Large intestine (tissue), 3 donors: ENCODE data around the gene KLHL36. TPM values are rescaled to one million over a fixed set of nuclear protein-coding genes. Genes with fewer than 3 reads are reported as not detected.

Experiments used
- DNase-seq, 2 donors: peaks; one replicate each; pipeline versions ENCODE4 v3.0.0 to v3.0.0-alpha.2; 2013
- H3K27ac ChIP-seq: one replicate; pipeline ENCODE4 v1.5.1; 2013; ENCODE audit warnings: low read length
- H3K27me3 ChIP-seq: 2 replicates; pipeline ENCODE4 v1.6.1; 2013; ENCODE audit warnings: low read length; ENCODE audit not compliant: control insufficient read depth, insufficient read depth
- H3K36me3 ChIP-seq: 2 replicates; pipeline ENCODE4 v1.6.1; 2013; ENCODE audit warnings: low read length; ENCODE audit not compliant: control insufficient read depth, insufficient read depth
- H3K4me1 ChIP-seq: one replicate; pipeline ENCODE4 v1.6.1; 2013; ENCODE audit warnings: low read length; ENCODE audit not compliant: control insufficient read depth, insufficient read depth
- H3K4me3 ChIP-seq: one replicate; pipeline ENCODE4 v1.5.1; 2013; ENCODE audit warnings: low read length
- H3K9me3 ChIP-seq: one replicate; pipeline ENCODE4 v1.6.1; 2013; ENCODE audit warnings: mild to moderate bottlenecking, low read depth, low read length, moderate library complexity; ENCODE audit not compliant: control insufficient read depth
- WGBS: methylation state at CpG from one replicate; pipeline ENCODE4 v1.1.5; 2013; ENCODE audit warnings: low lambda C conversion rate; ENCODE audit not compliant: insufficient coverage; 5-methylcytosine and 5-hydroxymethylcytosine counted together
- polyA plus RNA-seq: library from polyadenylated mRNA; unstranded; fragments of 120-200 nt; gene quantifications from one replicate; pipeline ENCODE4 v1.2.1, GENCODE V29; 2013

Gene KLHL36
- polyA plus RNA-seq, 1 donor: 32.8 TPM

- Histone ChIP-seq H3K9me3 (no peaks in the 10 kb centered on the region), H3K27me3 (no peaks in the 10 kb centered on the region), H3K4me1 (no peaks in the 10 kb centered on the region), H3K27ac (no peak overlapping the region), H3K36me3 (no peaks in the 10 kb centered on the region), H3K4me3 (no peak overlapping the region)
- no peak for DNase-seq
- WGBS: no CpG with 5 or more reads among the region's 13 CpGs
Measured at GRCh38 chr16:84607061-84607460, 41.2 kb upstream of the KLHL36 start.

GRCh38 chr16:84607694-84608093, 40.6 kb upstream of the KLHL36 start:
- no peaks in the 10 kb centered on the region for H3K9me3 ChIP-seq
- no peaks in the 10 kb centered on the region for H3K36me3 ChIP-seq
- H3K27me3 ChIP-seq: no peaks in the 10 kb centered on the region
- no peak overlapping the region for H3K4me3 ChIP-seq
- no peak for DNase-seq
- no peak overlapping the region for H3K27ac ChIP-seq
- no peaks in the 10 kb centered on the region for H3K4me1 ChIP-seq
- WGBS: 80% methylated on average over 1 of the region's 7 CpGs

GRCh38 chr16:84608282-84608681, 40.0 kb upstream of the KLHL36 start:
- Histone ChIP-seq H3K4me1 (no peaks in the 10 kb centered on the region), H3K27me3 (no peaks in the 10 kb centered on the region), H3K9me3 (no peaks in the 10 kb centered on the region), H3K36me3 (no peaks in the 10 kb centered on the region), H3K27ac (no peak overlapping the region), H3K4me3 (no peak overlapping the region)
- WGBS: no CpG with 5 or more reads among the region's 6 CpGs
- no peak for DNase-seq

- no peaks in the 10 kb centered on the region for H3K27me3 ChIP-seq
- DNase-seq: no peak
- no peak overlapping the region for H3K27ac ChIP-seq
- H3K36me3 ChIP-seq: peaks cover under 1% of the 10 kb centered on the region
- H3K4me1 ChIP-seq: no peaks in the 10 kb centered on the region
- no peaks in the 10 kb centered on the region for H3K9me3 ChIP-seq
- no peak overlapping the region for H3K4me3 ChIP-seq
- WGBS: 100% methylated on average over 1 of the region's 6 CpGs
Measured at GRCh38 chr16:84609563-84610177, 38.6 kb upstream of the KLHL36 start.

- H3K27ac ChIP-seq: no peak overlapping the region
Measured at GRCh38 chr16:84610376-84610775, 37.9 kb upstream of the KLHL36 start.

GRCh38 chr16:84611041-84611440, 37.3 kb upstream of the KLHL36 start:
- H3K27me3 ChIP-seq: no peaks in the 10 kb centered on the region
- H3K9me3 ChIP-seq: no peaks in the 10 kb centered on the region
- peaks cover 3% of the 10 kb centered on the region for H3K36me3 ChIP-seq
- WGBS: 80% methylated on average over 1 of the region's 4 CpGs
- no peak overlapping the region for H3K27ac ChIP-seq
- H3K4me3 ChIP-seq: no peak overlapping the region
- H3K4me1 ChIP-seq: peaks cover 3% of the 10 kb centered on the region
- no peak for DNase-seq

More at GRCh38 chr16:84610376-84610775, 37.9 kb upstream of the KLHL36 start:
- H3K27me3 ChIP-seq: no peaks in the 10 kb centered on the region
- H3K4me1 ChIP-seq: peaks cover 3% of the 10 kb centered on the region
- peaks cover 3% of the 10 kb centered on the region for H3K36me3 ChIP-seq
- no peak for DNase-seq
- no peak overlapping the region for H3K4me3 ChIP-seq
- no peaks in the 10 kb centered on the region for H3K9me3 ChIP-seq
- WGBS: no CpG with 5 or more reads among the region's 1 CpG

- no peak for DNase-seq
- H3K4me1 ChIP-seq: peaks cover 12% of the 10 kb centered on the region
- no CpG with 5 or more reads among the region's 7 CpGs for whole genome bisulfite sequencing
- H3K36me3 ChIP-seq: peaks cover 3% of the 10 kb centered on the region
- no peak overlapping the region for H3K4me3 ChIP-seq
- H3K9me3 ChIP-seq: no peaks in the 10 kb centered on the region
- H3K27me3 ChIP-seq: no peaks in the 10 kb centered on the region
- no peak overlapping the region for H3K27ac ChIP-seq
Measured at GRCh38 chr16:84612686-84613085, 35.6 kb upstream of the KLHL36 start.

GRCh38 chr16:84613408-84614072, 34.8 kb upstream of the KLHL36 start:
- WGBS: 83% methylated on average over 1 of the region's 7 CpGs
- no peak overlapping the region for H3K4me3 ChIP-seq

GRCh38 chr16:84614073-84614459, 34.2 kb upstream of the KLHL36 start:
- no peaks in the 10 kb centered on the region for H3K27me3 ChIP-seq
- no peak overlapping the region for H3K27ac ChIP-seq
- 80% methylated on average over 1 of the region's 12 CpGs for WGBS
- no peaks in the 10 kb centered on the region for H3K9me3 ChIP-seq
- H3K4me1 ChIP-seq: peaks cover 16% of the 10 kb centered on the region
- no peak for DNase-seq
- no peak overlapping the region for H3K4me3 ChIP-seq
- peaks cover 3% of the 10 kb centered on the region for H3K36me3 ChIP-seq

More at GRCh38 chr16:84613408-84614072, 34.8 kb upstream of the KLHL36 start:
- no peak overlapping the region for H3K27ac ChIP-seq
- H3K27me3 ChIP-seq: no peaks in the 10 kb centered on the region
- H3K4me1 ChIP-seq: peaks cover 12% of the 10 kb centered on the region
- no peaks in the 10 kb centered on the region for H3K9me3 ChIP-seq
- DNase-seq: no peak
- peaks cover 3% of the 10 kb centered on the region for H3K36me3 ChIP-seq

- no peaks in the 10 kb centered on the region for H3K9me3 ChIP-seq
- peaks cover 3% of the 10 kb centered on the region for H3K36me3 ChIP-seq
- H3K27me3 ChIP-seq: no peaks in the 10 kb centered on the region
- H3K27ac ChIP-seq: no peak overlapping the region
- no peak overlapping the region for H3K4me3 ChIP-seq
- no peak for DNase-seq
- no CpG with 5 or more reads among the region's 3 CpGs for WGBS
- peaks cover 16% of the 10 kb centered on the region for H3K4me1 ChIP-seq
Measured at GRCh38 chr16:84614623-84614967, 33.7 kb upstream of the KLHL36 start.
